ENCODE data around the gene SENP7.

- TF ChIP-seq, protein P1, sequence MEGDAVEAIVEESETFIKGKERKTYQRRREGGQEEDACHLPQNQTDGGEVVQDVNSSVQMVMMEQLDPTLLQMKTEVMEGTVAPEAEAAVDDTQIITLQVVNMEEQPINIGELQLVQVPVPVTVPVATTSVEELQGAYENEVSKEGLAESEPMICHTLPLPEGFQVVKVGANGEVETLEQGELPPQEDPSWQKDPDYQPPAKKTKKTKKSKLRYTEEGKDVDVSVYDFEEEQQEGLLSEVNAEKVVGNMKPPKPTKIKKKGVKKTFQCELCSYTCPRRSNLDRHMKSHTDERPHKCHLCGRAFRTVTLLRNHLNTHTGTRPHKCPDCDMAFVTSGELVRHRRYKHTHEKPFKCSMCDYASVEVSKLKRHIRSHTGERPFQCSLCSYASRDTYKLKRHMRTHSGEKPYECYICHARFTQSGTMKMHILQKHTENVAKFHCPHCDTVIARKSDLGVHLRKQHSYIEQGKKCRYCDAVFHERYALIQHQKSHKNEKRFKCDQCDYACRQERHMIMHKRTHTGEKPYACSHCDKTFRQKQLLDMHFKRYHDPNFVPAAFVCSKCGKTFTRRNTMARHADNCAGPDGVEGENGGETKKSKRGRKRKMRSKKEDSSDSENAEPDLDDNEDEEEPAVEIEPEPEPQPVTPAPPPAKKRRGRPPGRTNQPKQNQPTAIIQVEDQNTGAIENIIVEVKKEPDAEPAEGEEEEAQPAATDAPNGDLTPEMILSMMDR (IDR thresholded peaks at IDR 0.05) = no peak
- TF ChIP-seq POLR2A (IDR thresholded peaks at IDR 0.05) = no peak
Measured at GRCh38 chr3:101284757-101285156, 228.3 kb downstream of the SENP7 start.

All from heart left ventricle (tissue), 13 donors.